HEK293 (cell line): ENCODE measurements around the gene LRRC8E.

Experiments
- PATZ1 ChIP-seq: fragments of 450-650 bp; formaldehyde crosslinking; IDR thresholded peaks from 2 replicates; pipeline ENCODE4 v1.5.1; 2016; ENCODE audit warnings: missing biosample characterization, missing genetic modification characterization
- SP2 ChIP-seq: fragments of 450-650 bp; formaldehyde crosslinking; IDR thresholded peaks from 2 replicates; pipeline ENCODE4 v1.5.1; 2016; ENCODE audit warnings: missing biosample characterization, missing genetic modification characterization
- ZBTB44 ChIP-seq: fragments of 450-650 bp; IDR thresholded peaks from 2 replicates; pipeline ENCODE4 v1.5.1; 2018; ENCODE audit warnings: missing biosample characterization, mild to moderate bottlenecking, missing genetic modification characterization
- ZBTB6 ChIP-seq: fragments of 450-650 bp; formaldehyde crosslinking; IDR thresholded peaks from 2 replicates; pipeline ENCODE4 v1.5.1; 2017; ENCODE audit warnings: missing biosample characterization, missing genetic modification characterization
- ZNF548 ChIP-seq: fragments of 450-650 bp; formaldehyde crosslinking; IDR thresholded peaks from 2 replicates; pipeline ENCODE4 v1.5.1; 2016; ENCODE audit warnings: missing biosample characterization, missing genetic modification characterization
- ZNF610 ChIP-seq: fragments of 450-650 bp; formaldehyde crosslinking; IDR thresholded peaks from 2 replicates; pipeline ENCODE4 v1.5.1; 2016; ENCODE audit warnings: missing biosample characterization, missing genetic modification characterization, borderline replicate concordance
- ZNF707 ChIP-seq: fragments of 450-650 bp; formaldehyde crosslinking; IDR thresholded peaks from 2 replicates; pipeline ENCODE4 v1.5.1; 2016; ENCODE audit warnings: missing biosample characterization, missing genetic modification characterization
- ZXDB ChIP-seq: fragments of 450-650 bp; formaldehyde crosslinking; IDR thresholded peaks from 2 replicates; pipeline ENCODE4 v1.5.1; 2016; ENCODE audit warnings: missing biosample characterization, missing genetic modification characterization
- TF ChIP-seq, protein P1 (sequence below): fragments of 450-650 bp; formaldehyde crosslinking; IDR thresholded peaks from 2 replicates; pipeline ENCODE4 v1.5.1; 2016; ENCODE audit warnings: missing biosample characterization, missing genetic modification characterization
- TF ChIP-seq, protein P2 (sequence below): fragments of 450-650 bp; formaldehyde crosslinking; IDR thresholded peaks from 2 replicates; pipeline ENCODE4 v1.5.1; 2016; ENCODE audit warnings: missing biosample characterization, missing genetic modification characterization
- TF ChIP-seq, protein P3 (sequence below): sonication (generic); formaldehyde crosslinking; IDR thresholded peaks from 2 replicates; pipeline ENCODE4 v1.8.1; 2022; ENCODE audit warnings: mild to moderate bottlenecking, moderate library complexity, missing genetic modification reagents

DNA sequence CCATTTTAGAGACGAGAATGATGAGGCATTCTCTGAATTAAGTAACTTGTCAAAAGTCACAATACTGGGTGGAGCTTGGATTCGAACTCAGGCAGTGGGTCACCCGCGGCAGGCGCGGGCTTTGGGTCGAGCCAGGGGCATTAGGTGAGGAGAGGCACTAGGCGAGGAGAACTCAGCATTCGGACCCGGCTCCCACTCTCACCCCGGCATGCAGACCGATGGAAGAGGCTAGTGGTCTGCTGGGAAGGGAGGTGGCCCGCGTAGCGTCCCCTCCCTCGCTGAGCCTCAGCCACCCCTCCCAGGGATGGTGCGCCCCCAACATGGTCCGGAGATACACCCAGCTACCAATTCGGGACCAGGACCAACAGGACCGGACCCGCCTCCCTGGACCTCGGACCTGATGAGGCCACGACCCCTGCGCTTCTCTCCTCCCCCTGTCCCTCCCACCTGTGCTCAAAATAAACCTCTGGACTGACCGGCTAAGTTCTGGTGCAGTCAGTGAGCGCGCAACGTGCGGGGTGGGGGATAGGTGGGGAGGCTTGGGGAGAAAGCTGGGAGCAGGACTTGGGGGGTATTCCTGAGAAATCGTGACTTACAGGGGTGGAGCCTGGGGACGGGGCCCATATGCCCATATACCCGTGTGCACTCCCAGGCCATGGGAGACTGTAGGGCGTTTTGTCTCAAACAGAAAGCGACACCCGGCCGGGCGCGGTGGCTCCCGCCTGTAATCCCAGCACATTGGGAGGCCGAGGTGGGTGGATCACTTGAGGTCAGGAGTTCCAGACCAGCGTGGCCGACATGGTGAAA lies 30.5 kb downstream of the LRRC8E start:
- no peak for TF ChIP-seq ZNF548 (tag by site-specific recombination)
- no peak for TF ChIP-seq ZNF610 (tag by site-specific recombination)
- TF ChIP-seq, protein P1, sequence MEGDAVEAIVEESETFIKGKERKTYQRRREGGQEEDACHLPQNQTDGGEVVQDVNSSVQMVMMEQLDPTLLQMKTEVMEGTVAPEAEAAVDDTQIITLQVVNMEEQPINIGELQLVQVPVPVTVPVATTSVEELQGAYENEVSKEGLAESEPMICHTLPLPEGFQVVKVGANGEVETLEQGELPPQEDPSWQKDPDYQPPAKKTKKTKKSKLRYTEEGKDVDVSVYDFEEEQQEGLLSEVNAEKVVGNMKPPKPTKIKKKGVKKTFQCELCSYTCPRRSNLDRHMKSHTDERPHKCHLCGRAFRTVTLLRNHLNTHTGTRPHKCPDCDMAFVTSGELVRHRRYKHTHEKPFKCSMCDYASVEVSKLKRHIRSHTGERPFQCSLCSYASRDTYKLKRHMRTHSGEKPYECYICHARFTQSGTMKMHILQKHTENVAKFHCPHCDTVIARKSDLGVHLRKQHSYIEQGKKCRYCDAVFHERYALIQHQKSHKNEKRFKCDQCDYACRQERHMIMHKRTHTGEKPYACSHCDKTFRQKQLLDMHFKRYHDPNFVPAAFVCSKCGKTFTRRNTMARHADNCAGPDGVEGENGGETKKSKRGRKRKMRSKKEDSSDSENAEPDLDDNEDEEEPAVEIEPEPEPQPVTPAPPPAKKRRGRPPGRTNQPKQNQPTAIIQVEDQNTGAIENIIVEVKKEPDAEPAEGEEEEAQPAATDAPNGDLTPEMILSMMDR: no peak
- no peak for TF ChIP-seq PATZ1 (tag by site-specific recombination)
- no peak for TF ChIP-seq SP2
- no peak for TF ChIP-seq ZNF707
- TF ChIP-seq, protein P2, sequence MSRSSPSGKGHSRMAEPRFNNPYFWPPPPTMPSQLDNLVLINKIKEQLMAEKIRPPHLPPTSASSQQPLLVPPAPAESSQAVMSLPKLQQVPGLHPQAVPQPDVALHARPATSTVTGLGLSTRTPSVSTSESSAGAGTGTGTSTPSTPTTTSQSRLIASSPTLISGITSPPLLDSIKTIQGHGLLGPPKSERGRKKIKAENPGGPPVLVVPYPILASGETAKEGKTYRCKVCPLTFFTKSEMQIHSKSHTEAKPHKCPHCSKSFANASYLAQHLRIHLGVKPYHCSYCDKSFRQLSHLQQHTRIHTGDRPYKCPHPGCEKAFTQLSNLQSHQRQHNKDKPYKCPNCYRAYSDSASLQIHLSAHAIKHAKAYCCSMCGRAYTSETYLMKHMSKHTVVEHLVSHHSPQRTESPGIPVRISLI (tag by site-specific recombination): no peak
- TF ChIP-seq ZBTB44: no peak
- TF ChIP-seq, protein P3, sequence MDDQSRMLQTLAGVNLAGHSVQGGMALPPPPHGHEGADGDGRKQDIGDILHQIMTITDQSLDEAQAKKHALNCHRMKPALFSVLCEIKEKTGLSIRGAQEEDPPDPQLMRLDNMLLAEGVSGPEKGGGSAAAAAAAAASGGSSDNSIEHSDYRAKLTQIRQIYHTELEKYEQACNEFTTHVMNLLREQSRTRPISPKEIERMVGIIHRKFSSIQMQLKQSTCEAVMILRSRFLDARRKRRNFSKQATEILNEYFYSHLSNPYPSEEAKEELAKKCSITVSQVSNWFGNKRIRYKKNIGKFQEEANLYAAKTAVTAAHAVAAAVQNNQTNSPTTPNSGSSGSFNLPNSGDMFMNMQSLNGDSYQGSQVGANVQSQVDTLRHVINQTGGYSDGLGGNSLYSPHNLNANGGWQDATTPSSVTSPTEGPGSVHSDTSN (CRISPR knock-in tag): no peak
- no peak for TF ChIP-seq ZBTB6
- no peak for TF ChIP-seq ZXDB
